Chondrocyte (in vitro differentiated cells): ENCODE measurements around the gene EFCAB9. TPM values are rescaled to one million over a fixed set of nuclear protein-coding genes. Genes with fewer than 3 reads are reported as not detected.

Experiments used
- DNase-seq: peaks from one replicate; pipeline ENCODE4 v3.0.0; 2021; ENCODE audit warnings: mixed read lengths, low spot score
- H3K27ac Mint-ChIP-seq: one replicate; pipeline ENCODE4 v1.8.0; 2021; ENCODE audit warnings: mild to moderate bottlenecking, moderate library complexity, mixed read lengths; ENCODE audit not compliant: unreplicated experiment
- H3K27me3 Mint-ChIP-seq: 2 replicates; pipeline ENCODE4 v1.8.0; 2021; ENCODE audit warnings: low read depth, mixed read lengths
- H3K36me3 Mint-ChIP-seq: 2 replicates; pipeline ENCODE4 v1.8.0; 2021; ENCODE audit warnings: low read depth, mixed read lengths
- H3K4me1 Mint-ChIP-seq: 2 replicates; pipeline ENCODE4 v1.8.0; 2021; ENCODE audit warnings: low read depth, mild to moderate bottlenecking, mixed read lengths
- H3K4me3 Mint-ChIP-seq: one replicate; pipeline ENCODE4 v1.8.0; 2021; ENCODE audit warnings: mild to moderate bottlenecking, moderate library complexity, mixed read lengths; ENCODE audit not compliant: unreplicated experiment
- H3K9me3 Mint-ChIP-seq: 2 replicates; pipeline ENCODE4 v1.8.0; 2021; ENCODE audit warnings: low read depth, mixed read lengths
- total RNA-seq: library from RNA; stranded (reverse); gene quantifications from 3 replicates; pipeline ENCODE4 v1.2.1, GENCODE V29; 2021
- TF ChIP-seq, protein P1 (sequence below): fragments of 200-600 bp; sonication (generic); IDR thresholded peaks from 2 replicates; pipeline ENCODE4 v1.5.0; 2021; ENCODE audit warnings: antibody characterized with exemption, mild to moderate bottlenecking, moderate library complexity

Gene EFCAB9
- total RNA-seq, 1 donor from 2014 or later, result not detected

DNA sequence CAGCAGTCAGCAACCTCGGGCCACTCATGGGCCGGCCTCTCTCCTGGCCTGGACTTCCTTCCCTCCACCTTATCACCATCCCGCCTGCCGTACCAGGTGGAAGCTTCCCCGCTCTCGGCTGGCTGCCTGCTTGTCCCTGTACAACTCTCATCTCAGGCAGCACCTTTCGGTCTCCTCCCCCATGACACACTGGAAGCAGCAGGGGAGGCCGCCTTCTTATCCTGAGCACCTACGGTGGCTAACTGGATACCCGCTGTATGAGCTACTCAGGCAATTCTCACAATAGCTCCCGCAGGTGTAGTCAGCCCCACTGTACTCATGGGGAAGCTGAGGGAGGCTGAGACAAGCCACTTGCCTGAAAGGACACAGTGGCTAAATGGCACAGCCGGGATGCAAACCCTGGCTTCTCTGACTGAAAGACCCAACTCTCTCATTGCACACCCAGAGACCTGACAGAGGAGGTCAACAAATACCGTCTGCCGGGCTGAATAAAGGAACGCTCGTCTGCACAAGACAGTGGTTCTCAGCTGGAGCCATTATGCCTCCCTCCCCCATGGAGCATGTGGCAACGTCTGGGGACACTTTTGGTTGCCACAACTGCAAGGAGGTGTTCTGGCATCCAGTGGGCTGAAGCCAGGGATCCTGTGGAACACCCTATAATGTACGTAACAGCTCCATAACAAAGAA, 15.5 kb upstream of the EFCAB9 start:
- no peak overlapping the region for H3K4me3 Mint-ChIP-seq
- TF ChIP-seq, protein P1, sequence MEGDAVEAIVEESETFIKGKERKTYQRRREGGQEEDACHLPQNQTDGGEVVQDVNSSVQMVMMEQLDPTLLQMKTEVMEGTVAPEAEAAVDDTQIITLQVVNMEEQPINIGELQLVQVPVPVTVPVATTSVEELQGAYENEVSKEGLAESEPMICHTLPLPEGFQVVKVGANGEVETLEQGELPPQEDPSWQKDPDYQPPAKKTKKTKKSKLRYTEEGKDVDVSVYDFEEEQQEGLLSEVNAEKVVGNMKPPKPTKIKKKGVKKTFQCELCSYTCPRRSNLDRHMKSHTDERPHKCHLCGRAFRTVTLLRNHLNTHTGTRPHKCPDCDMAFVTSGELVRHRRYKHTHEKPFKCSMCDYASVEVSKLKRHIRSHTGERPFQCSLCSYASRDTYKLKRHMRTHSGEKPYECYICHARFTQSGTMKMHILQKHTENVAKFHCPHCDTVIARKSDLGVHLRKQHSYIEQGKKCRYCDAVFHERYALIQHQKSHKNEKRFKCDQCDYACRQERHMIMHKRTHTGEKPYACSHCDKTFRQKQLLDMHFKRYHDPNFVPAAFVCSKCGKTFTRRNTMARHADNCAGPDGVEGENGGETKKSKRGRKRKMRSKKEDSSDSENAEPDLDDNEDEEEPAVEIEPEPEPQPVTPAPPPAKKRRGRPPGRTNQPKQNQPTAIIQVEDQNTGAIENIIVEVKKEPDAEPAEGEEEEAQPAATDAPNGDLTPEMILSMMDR, result no peak
- peaks cover 59% of the 10 kb centered on the region for H3K4me1 Mint-ChIP-seq
- no peaks in the 10 kb centered on the region for H3K27me3 Mint-ChIP-seq
- peak overlapping the region; percentile 39 for H3K27ac Mint-ChIP-seq
- DNase-seq, result no peak
- no peaks in the 10 kb centered on the region for H3K9me3 Mint-ChIP-seq
- H3K36me3 Mint-ChIP-seq, result no peaks in the 10 kb centered on the region

DNA sequence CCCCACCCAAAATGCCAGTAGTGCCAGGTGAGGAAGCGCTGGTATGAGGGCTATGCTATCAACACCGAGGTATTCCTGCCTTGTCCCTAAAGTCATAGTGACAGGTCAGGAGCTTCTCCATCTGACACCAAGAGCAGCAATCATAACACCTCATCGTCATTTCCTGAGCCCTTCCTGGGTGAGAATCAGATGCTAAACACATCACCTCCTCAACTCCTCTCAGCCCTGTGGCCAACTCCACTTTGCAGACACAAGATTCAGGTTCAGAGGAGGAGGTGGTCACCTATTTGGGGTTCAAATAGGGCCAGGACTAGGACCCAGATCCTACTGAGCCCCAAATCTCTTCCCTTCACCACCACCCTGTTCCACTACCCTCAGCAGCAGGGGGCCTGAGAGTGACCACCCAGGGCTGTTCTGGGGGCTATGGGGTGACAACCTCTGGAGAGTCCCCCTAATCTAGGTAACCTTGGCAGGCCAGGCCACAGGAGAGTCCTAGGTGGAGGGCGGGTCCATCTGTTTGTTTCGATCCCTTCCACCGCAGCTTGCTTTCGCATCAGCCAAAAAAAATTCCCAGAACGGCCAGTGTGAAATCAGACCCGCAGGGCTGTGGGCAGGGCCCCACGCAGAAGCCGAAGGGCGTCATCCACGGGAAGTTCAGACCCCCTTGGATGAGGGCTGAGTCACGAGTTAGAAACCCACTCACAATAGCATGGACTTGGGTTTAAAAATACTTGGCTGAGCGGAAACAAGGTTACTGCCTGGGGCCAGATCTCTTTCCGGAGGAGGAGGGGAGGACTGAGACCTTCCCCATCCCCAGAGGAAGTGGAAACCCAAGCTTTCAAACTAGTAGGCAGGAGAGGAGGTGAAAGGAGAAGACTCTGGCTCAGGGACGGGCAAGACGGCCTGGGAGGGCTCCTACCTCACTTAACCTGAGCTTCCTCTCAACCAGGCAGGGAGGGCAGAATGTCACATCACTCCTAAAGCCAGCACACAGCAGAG, 14.7 kb upstream of the EFCAB9 start:
- no peaks in the 10 kb centered on the region for H3K36me3 Mint-ChIP-seq
- peaks cover 51% of the 10 kb centered on the region for H3K4me1 Mint-ChIP-seq
- peak overlapping the region; percentile 89 for H3K27ac Mint-ChIP-seq
- peak overlapping the region; percentile 49 for H3K4me3 Mint-ChIP-seq
- no peaks in the 10 kb centered on the region for H3K9me3 Mint-ChIP-seq
- TF ChIP-seq, protein P1, result no peak
- H3K27me3 Mint-ChIP-seq, result no peaks in the 10 kb centered on the region
- no peak for DNase-seq

DNA sequence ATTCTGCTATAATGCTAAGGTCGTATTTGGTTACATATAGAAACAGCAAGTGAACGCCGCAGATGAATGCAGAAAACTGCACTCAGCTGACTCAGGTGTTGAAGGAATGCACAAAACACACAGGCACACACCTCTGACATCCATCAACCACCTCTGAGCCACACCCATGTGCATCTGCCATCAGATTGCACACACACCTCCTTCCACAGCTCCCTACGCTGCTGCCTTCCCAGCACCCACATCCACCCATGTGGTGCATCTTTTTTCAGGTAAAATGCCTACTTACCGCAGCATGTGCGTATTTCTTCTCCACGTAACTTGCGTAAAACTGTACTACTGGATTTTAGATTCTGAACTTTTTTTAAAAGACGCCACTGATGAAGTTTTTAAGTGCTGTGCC, 13.0 kb upstream of the EFCAB9 start:
- no peaks in the 10 kb centered on the region for H3K27me3 Mint-ChIP-seq
- TF ChIP-seq, protein P1, result no peak
- peaks cover 47% of the 10 kb centered on the region for H3K4me1 Mint-ChIP-seq

DNA sequence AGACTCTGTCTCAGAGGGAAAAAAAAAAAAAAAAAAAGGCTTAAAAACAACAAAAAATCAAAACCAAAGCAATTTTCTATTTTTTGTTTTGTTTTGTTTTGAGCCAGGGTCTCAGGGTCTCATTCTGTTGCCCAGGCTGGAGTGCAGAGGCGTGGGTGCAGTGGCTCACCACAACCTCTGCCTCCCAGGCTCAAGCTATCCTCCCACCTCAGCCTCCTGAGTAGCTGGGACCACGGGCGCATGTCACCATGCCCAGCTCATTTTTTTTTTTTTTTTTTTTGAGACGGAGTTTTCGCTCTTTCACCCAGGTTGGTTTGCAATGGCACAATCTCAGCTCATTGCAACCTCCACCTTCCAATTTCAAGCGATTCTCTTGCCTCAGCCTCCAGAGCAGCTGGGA, 11.7 kb upstream of the EFCAB9 start:
- H3K4me1 Mint-ChIP-seq, result peaks cover 55% of the 10 kb centered on the region
- no peaks in the 10 kb centered on the region for H3K27me3 Mint-ChIP-seq

More for the DNA sequence above, 13.0 kb upstream of the EFCAB9 start:
- Mint-ChIP-seq H3K9me3 (no peaks in the 10 kb centered on the region), H3K36me3 (no peaks in the 10 kb centered on the region), H3K4me3 (no peak overlapping the region), H3K27ac (no peak overlapping the region)
- peak; percentile 36 for DNase-seq

DNA sequence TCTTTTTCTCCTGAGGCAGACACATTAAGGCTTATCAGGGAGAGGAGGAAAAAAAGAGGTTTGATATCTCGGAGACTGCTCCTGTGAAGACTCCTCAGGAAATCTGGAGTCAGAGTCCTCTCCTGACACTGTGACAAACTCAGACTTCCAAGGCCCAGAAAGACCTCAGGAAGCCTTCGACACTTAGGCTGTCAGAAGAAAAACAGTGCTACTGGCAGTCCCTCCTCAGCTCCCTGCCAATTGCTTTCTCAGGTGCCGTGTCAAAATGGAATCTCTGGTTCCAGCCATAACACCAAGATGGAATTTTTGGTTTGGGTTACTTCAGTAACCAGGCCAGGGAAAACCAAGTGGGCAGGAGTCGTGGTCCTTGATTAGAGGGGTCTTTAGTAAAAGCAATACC, 10.1 kb upstream of the EFCAB9 start:
- no peak overlapping the region for H3K27ac Mint-ChIP-seq
- H3K4me3 Mint-ChIP-seq, result no peak overlapping the region
- peaks cover 50% of the 10 kb centered on the region for H3K4me1 Mint-ChIP-seq
- DNase-seq, result no peak
- H3K9me3 Mint-ChIP-seq, result no peaks in the 10 kb centered on the region
- no peaks in the 10 kb centered on the region for H3K36me3 Mint-ChIP-seq
- TF ChIP-seq, protein P1, result no peak
- H3K27me3 Mint-ChIP-seq, result no peaks in the 10 kb centered on the region

More for the DNA sequence above, 11.7 kb upstream of the EFCAB9 start:
- no peaks in the 10 kb centered on the region for H3K36me3 Mint-ChIP-seq
- DNase-seq, result no peak
- H3K9me3 Mint-ChIP-seq, result no peaks in the 10 kb centered on the region
- no peak overlapping the region for H3K27ac Mint-ChIP-seq
- TF ChIP-seq, protein P1, result no peak
- H3K4me3 Mint-ChIP-seq, result no peak overlapping the region
